Mesendoderm (in vitro differentiated cells): ENCODE results near the gene MMP7.

Source experiments
- DNase-seq: peaks from one replicate; pipeline ENCODE4 v3.0.0; 2013
- H2AK5ac ChIP-seq: 2 replicates; pipeline ENCODE4 v1.6.1; 2013; ENCODE audit warnings: low read length, inconsistent platforms
- H2BK120ac ChIP-seq: 2 replicates; pipeline ENCODE4 v1.6.1; 2013; ENCODE audit warnings: low read depth, mild to moderate bottlenecking, low read length, moderate library complexity, mixed read lengths
- H2BK15ac ChIP-seq: replicated peaks from 2 replicates; pipeline ENCODE4 v1.6.1; 2013; ENCODE audit warnings: low read depth, mild to moderate bottlenecking, moderate library complexity
- H2BK5ac ChIP-seq: 2 replicates; pipeline ENCODE4 v1.6.1; 2013; ENCODE audit warnings: low read length, inconsistent platforms
- H3K18ac ChIP-seq: 2 replicates; pipeline ENCODE4 v1.6.1; 2013; ENCODE audit warnings: mild to moderate bottlenecking, low read length, mixed read lengths
- H3K23ac ChIP-seq: one replicate; pipeline ENCODE4 v1.6.1; 2013; ENCODE audit warnings: low read length
- H3K27ac ChIP-seq: 2 replicates; pipeline ENCODE4 v1.5.1; 2013; ENCODE audit warnings: low read depth, mild to moderate bottlenecking, inconsistent platforms, low read length, moderate library complexity
- H3K27me3 ChIP-seq: 2 replicates; pipeline ENCODE4 v1.6.1; 2013; ENCODE audit warnings: low read length, control low read depth, mild to moderate bottlenecking, inconsistent platforms; ENCODE audit not compliant: insufficient read depth, poor library complexity
- H3K36me3 ChIP-seq: 2 replicates; pipeline ENCODE4 v1.6.1; 2013; ENCODE audit warnings: low read length, inconsistent platforms; ENCODE audit not compliant: control insufficient read depth, insufficient read depth
- H3K4ac ChIP-seq: one replicate; pipeline ENCODE4 v1.6.1; 2013; ENCODE audit warnings: low read depth, mild to moderate bottlenecking, low read length, moderate library complexity
- H3K4me1 ChIP-seq: 2 replicates; pipeline ENCODE4 v1.6.1; 2013; ENCODE audit warnings: low read depth, low read length, inconsistent platforms; ENCODE audit not compliant: control insufficient read depth
- H3K4me2 ChIP-seq: 2 replicates; pipeline ENCODE4 v1.6.1; 2013; ENCODE audit warnings: low read length
- H3K4me3 ChIP-seq: 2 replicates; pipeline ENCODE4 v1.5.1; 2013; ENCODE audit warnings: mild to moderate bottlenecking, low read length
- H3K56ac ChIP-seq: one replicate; pipeline ENCODE4 v1.6.1; 2013; ENCODE audit warnings: low read length
- H3K79me1 ChIP-seq: 2 replicates; pipeline ENCODE4 v1.6.1; 2013; ENCODE audit warnings: low read length, inconsistent platforms
- H3K79me2 ChIP-seq: 2 replicates; pipeline ENCODE4 v1.6.1; 2013; ENCODE audit warnings: mild to moderate bottlenecking, low read length; ENCODE audit not compliant: control insufficient read depth, insufficient read depth
- H3K9ac ChIP-seq: 2 replicates; pipeline ENCODE4 v1.6.1; 2013; ENCODE audit warnings: low read length, inconsistent platforms
- H4K5ac ChIP-seq: one replicate; pipeline ENCODE4 v1.6.1; 2013; ENCODE audit warnings: low read length
- H4K8ac ChIP-seq: one replicate; pipeline ENCODE4 v1.6.1; 2013; ENCODE audit warnings: low read depth, mild to moderate bottlenecking, control low read depth, low read length, moderate library complexity
- WGBS: extraction: QIAGEN DNeasy Blood & Tissue Kit; methylation state at CpG from one replicate; pipeline ENCODE4 v1.1.7; 2013; ENCODE audit warnings: low lambda C conversion rate, missing lambda C conversion rate; ENCODE audit not compliant: insufficient coverage; ENCODE audit errors: extremely low coverage; 5-methylcytosine and 5-hydroxymethylcytosine counted together

Gene MMP7

GRCh38 chr11:102546923-102547471, 16.4 kb upstream of the MMP7 start:
- Histone ChIP-seq H3K56ac (no peak overlapping the region), H3K27ac (no peak overlapping the region), H3K4me1 (peaks cover 1% of the 10 kb centered on the region), H3K79me1 (no peaks in the 10 kb centered on the region), H2BK15ac (no peak overlapping the region), H3K36me3 (no peaks in the 10 kb centered on the region), H3K4ac (no peak overlapping the region), H2BK120ac (no peak overlapping the region), H4K8ac (no peak overlapping the region), H3K79me2 (no peaks in the 10 kb centered on the region), H3K4me2 (no peak overlapping the region), H3K9ac (no peak overlapping the region), H3K23ac (no peak overlapping the region), H4K5ac (no peak overlapping the region), H2BK5ac (no peak overlapping the region), H3K18ac (no peak overlapping the region), H2AK5ac (no peak overlapping the region), H3K27me3 (no peaks in the 10 kb centered on the region), H3K4me3 (no peak overlapping the region)
- WGBS: no CpG with 5 or more reads among the region's 3 CpGs
- DNase-seq: no peak

- no peak overlapping the region for H3K4ac ChIP-seq
- H3K36me3 ChIP-seq: no peaks in the 10 kb centered on the region
- no CpG with 5 or more reads among the region's 4 CpGs for WGBS
- H3K56ac ChIP-seq: no peak overlapping the region
- no peak overlapping the region for H3K27ac ChIP-seq
- no peaks in the 10 kb centered on the region for H3K27me3 ChIP-seq
- H3K4me2 ChIP-seq: no peak overlapping the region
- H3K18ac ChIP-seq: no peak overlapping the region
- no peak overlapping the region for H4K8ac ChIP-seq
- no peak overlapping the region for H2BK15ac ChIP-seq
- no peak overlapping the region for H3K4me3 ChIP-seq
- H3K23ac ChIP-seq: no peak overlapping the region
- no peak overlapping the region for H4K5ac ChIP-seq
- no peak for DNase-seq
- H3K9ac ChIP-seq: no peak overlapping the region
- H2BK5ac ChIP-seq: no peak overlapping the region
- no peaks in the 10 kb centered on the region for H3K79me2 ChIP-seq
- H2BK120ac ChIP-seq: no peak overlapping the region
- H2AK5ac ChIP-seq: no peak overlapping the region
- no peaks in the 10 kb centered on the region for H3K79me1 ChIP-seq
- H3K4me1 ChIP-seq: no peaks in the 10 kb centered on the region
Measured at GRCh38 chr11:102546427-102546826, 15.9 kb upstream of the MMP7 start.

GRCh38 chr11:102545701-102546100, 15.2 kb upstream of the MMP7 start:
- H2BK5ac ChIP-seq: no peak overlapping the region
- no peak overlapping the region for H3K4me2 ChIP-seq
- H3K79me2 ChIP-seq: no peaks in the 10 kb centered on the region
- no peak overlapping the region for H2BK120ac ChIP-seq
- no peak for DNase-seq
- H3K18ac ChIP-seq: no peak overlapping the region
- no peaks in the 10 kb centered on the region for H3K4me1 ChIP-seq
- WGBS: no CpG with 5 or more reads among the region's 4 CpGs
- H3K27me3 ChIP-seq: no peaks in the 10 kb centered on the region
- no peak overlapping the region for H3K4me3 ChIP-seq
- H3K4ac ChIP-seq: no peak overlapping the region
- H3K56ac ChIP-seq: no peak overlapping the region
- H3K27ac ChIP-seq: no peak overlapping the region
- H3K9ac ChIP-seq: no peak overlapping the region
- H3K79me1 ChIP-seq: no peaks in the 10 kb centered on the region
- no peak overlapping the region for H2BK15ac ChIP-seq
- H3K36me3 ChIP-seq: no peaks in the 10 kb centered on the region
- H4K5ac ChIP-seq: no peak overlapping the region
- no peak overlapping the region for H2AK5ac ChIP-seq
- H4K8ac ChIP-seq: no peak overlapping the region
- no peak overlapping the region for H3K23ac ChIP-seq

GRCh38 chr11:102544594-102544993, 14.0 kb upstream of the MMP7 start:
- Histone ChIP-seq H3K9ac (no peak overlapping the region), H3K79me2 (no peaks in the 10 kb centered on the region), H3K18ac (no peak overlapping the region), H3K27me3 (no peaks in the 10 kb centered on the region), H2BK15ac (no peak overlapping the region), H2BK5ac (no peak overlapping the region), H3K27ac (no peak overlapping the region), H3K36me3 (no peaks in the 10 kb centered on the region), H4K5ac (no peak overlapping the region), H2AK5ac (no peak overlapping the region), H3K56ac (no peak overlapping the region), H3K4me3 (no peak overlapping the region), H3K4ac (no peak overlapping the region), H3K23ac (no peak overlapping the region), H3K4me2 (no peak overlapping the region), H3K79me1 (no peaks in the 10 kb centered on the region), H3K4me1 (no peaks in the 10 kb centered on the region), H4K8ac (no peak overlapping the region), H2BK120ac (no peak overlapping the region)
- DNase-seq: no peak
- WGBS: no CpG with 5 or more reads among the region's 1 CpG

- no peak overlapping the region for H3K23ac ChIP-seq
- DNase-seq: no peak
- no peak overlapping the region for H2BK15ac ChIP-seq
- no peaks in the 10 kb centered on the region for H3K36me3 ChIP-seq
- H2BK5ac ChIP-seq: no peak overlapping the region
- H3K79me1 ChIP-seq: no peaks in the 10 kb centered on the region
- H3K4me3 ChIP-seq: no peak overlapping the region
- no peak overlapping the region for H3K4me2 ChIP-seq
- no peaks in the 10 kb centered on the region for H3K79me2 ChIP-seq
- no peak overlapping the region for H2AK5ac ChIP-seq
- no peak overlapping the region for H2BK120ac ChIP-seq
- no peak overlapping the region for H3K4ac ChIP-seq
- no peak overlapping the region for H4K5ac ChIP-seq
- no peak overlapping the region for H4K8ac ChIP-seq
- WGBS: no CpG with 5 or more reads among the region's 2 CpGs
- no peak overlapping the region for H3K27ac ChIP-seq
- no peak overlapping the region for H3K56ac ChIP-seq
- no peak overlapping the region for H3K18ac ChIP-seq
- H3K27me3 ChIP-seq: no peaks in the 10 kb centered on the region
- no peaks in the 10 kb centered on the region for H3K4me1 ChIP-seq
- no peak overlapping the region for H3K9ac ChIP-seq
Measured at GRCh38 chr11:102539567-102539966, 9.0 kb upstream of the MMP7 start.

- H4K5ac ChIP-seq: no peak overlapping the region
- no peak for DNase-seq
- H3K79me1 ChIP-seq: no peaks in the 10 kb centered on the region
- H3K4ac ChIP-seq: no peak overlapping the region
- no peaks in the 10 kb centered on the region for H3K4me1 ChIP-seq
- no peak overlapping the region for H2BK5ac ChIP-seq
- no peak overlapping the region for H4K8ac ChIP-seq
- H3K27me3 ChIP-seq: no peaks in the 10 kb centered on the region
- WGBS: no CpG with 5 or more reads among the region's 4 CpGs
- no peak overlapping the region for H2BK120ac ChIP-seq
- no peaks in the 10 kb centered on the region for H3K36me3 ChIP-seq
- H3K9ac ChIP-seq: no peak overlapping the region
- no peak overlapping the region for H3K23ac ChIP-seq
- H3K56ac ChIP-seq: no peak overlapping the region
- H3K79me2 ChIP-seq: no peaks in the 10 kb centered on the region
- no peak overlapping the region for H2BK15ac ChIP-seq
- H2AK5ac ChIP-seq: no peak overlapping the region
- H3K4me2 ChIP-seq: no peak overlapping the region
- H3K27ac ChIP-seq: no peak overlapping the region
- H3K4me3 ChIP-seq: no peak overlapping the region
- no peak overlapping the region for H3K18ac ChIP-seq
Measured at GRCh38 chr11:102538932-102539331, 8.4 kb upstream of the MMP7 start.
